NCI-H2107 (cell line): Measurements from ENCODE around the gene PANX1.

Source experiments
- DNase-seq: peaks from one replicate; lab custom pipeline; 2025; lab: John Stamatoyannopoulos, UW

The PANX1 gene

DNA sequence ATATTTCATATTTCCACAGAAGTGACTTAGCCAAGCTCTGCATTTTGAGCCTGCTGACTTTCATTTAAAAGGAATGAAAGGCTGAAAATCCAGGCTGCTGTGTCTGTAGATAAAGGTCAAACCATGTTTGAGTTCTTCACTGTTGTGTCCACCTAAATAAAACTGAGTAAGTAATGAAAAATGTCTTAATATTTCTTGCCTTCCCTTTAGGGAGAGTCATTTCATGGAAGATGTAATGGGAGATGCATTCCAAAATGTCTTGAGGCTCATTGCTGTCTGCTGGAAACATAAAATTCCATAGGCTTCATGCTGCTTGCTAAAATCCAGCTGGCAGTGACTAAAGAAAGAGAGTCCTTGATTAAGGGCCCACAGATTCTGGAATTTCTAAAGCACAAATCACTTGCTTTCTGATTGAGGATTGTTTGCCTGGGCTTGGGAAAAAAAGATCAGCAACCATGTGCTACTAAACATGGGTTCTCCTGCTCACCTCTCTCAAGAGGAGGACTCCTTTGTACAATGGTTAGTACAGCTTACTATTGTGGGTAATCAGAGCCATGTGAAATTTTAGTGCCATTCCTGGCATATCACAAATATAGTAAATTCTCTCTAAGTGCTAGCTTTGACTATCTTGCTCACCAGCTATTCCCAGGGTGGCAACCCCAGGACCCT, 56.9 kb downstream of the PANX1 start:
- no peak for DNase-seq

DNA sequence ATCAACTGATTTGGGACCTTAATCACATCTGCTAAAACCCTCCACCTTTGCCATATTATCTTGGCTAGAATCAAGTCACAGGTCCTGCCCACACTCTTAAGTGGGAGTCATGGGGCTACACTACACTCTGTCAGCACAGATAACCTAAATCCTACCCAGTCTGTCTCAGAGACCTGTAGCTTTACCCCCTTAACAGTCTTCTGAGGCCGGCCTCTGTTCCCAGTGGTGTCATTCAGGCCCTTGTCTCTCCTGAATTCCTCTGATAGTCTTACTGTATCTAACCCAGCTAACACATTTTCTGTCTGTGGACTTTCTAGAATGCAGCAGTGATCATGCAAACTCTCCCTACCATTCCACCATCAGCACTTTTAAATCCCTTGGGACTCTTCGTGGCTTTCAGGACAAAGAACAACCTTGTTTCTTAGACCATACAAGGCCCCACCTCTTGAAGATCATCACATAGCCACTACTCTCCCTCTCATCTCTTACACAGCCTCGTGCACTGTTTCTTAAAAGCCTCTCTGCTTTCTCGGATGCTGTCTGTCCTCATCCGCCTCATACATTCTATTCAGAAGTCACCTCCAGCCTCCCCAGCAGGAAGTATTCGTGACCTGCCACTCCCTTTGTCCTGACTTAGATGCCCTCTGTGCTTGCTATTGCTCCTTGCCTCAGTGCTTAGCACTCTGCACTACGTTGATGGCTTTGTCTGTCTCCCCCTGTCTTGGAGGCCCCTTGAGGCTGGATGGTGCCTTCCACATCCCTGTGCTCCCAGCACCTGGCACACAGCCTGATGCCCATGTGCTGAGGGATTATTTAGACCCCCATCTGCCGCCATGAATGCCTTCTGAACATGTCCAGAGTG, 57.9 kb downstream of the PANX1 start:
- DNase-seq: no peak

DNA sequence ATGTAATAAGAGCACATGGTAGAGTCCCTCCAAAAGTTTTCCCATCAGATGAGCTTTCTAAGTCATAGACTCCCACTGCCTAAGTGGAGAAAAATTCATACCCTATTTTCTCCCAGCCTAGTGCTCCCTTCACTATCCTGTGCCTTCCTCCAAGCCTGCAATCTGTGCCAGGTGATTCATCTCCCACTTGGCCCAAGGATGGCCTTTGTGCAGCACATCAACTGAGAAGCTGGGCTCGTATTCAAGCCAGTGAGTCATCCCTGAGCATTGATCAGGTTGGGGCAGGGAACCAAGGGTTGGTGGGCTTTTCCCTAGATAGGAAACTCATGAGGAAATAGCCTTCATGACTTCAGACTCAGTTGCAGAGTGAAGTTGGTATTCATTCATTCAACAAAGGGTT, 64.6 kb downstream of the PANX1 start:
- no peak for DNase-seq

DNA sequence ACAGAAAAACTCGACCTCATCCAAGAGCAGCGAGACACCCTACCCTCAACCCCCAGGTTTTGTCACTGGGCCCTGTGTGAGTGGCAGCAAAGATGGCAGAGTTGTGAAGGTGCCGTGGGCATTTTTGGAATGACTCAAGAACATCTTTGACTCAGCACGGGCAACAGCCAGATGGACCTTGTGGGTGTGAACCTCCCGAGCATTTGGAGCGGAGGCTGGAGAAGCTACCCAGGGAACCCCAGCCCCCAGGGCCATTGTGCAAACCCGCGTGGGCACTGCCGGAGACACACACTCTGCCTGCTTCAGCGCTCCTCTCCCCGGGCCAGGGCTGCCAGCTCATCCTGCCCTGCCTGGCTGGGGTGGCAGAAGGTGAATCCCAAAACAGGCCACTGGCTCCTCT, 66.1 kb downstream of the PANX1 start:
- no peak for DNase-seq

DNA sequence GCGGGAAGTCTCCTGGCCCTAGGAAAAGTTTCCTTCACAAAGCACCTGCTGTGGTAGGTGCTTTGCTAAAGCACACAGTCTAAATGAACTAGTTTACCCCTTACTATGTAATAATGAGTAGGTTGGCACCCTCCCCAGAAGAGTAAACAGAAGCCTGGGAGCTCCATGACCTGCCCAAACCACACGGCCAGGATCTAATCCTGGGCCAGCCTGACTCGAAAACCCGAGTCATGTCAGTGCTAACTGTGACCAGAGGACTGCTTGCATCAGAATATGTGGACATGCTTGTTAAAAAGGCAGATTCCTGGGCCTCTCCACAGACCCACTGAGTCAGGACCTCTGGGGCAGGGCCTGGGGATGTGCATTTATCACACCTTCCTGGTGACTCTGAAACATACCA, 67.7 kb downstream of the PANX1 start:
- no peak for DNase-seq

DNA sequence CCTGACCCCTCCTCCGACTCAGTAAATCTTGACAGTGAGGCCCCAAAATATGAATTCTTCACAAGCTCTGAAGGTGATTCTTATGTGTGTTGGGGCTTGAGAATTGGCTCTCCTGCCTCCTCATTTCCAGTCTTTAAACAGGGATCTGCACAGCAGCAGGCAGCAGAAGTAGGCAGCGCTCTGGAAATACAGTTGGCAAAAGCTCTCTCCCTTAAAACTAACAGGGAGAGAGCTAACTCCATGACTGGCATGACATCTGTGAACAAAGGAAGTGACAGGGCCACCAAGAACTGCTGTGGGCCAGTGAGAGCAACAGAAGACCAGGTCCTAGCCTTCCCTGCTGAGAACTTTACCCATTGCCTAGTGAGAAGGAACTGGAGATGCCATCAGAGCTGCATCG, 70.1 kb downstream of the PANX1 start:
- no peak for DNase-seq

DNA sequence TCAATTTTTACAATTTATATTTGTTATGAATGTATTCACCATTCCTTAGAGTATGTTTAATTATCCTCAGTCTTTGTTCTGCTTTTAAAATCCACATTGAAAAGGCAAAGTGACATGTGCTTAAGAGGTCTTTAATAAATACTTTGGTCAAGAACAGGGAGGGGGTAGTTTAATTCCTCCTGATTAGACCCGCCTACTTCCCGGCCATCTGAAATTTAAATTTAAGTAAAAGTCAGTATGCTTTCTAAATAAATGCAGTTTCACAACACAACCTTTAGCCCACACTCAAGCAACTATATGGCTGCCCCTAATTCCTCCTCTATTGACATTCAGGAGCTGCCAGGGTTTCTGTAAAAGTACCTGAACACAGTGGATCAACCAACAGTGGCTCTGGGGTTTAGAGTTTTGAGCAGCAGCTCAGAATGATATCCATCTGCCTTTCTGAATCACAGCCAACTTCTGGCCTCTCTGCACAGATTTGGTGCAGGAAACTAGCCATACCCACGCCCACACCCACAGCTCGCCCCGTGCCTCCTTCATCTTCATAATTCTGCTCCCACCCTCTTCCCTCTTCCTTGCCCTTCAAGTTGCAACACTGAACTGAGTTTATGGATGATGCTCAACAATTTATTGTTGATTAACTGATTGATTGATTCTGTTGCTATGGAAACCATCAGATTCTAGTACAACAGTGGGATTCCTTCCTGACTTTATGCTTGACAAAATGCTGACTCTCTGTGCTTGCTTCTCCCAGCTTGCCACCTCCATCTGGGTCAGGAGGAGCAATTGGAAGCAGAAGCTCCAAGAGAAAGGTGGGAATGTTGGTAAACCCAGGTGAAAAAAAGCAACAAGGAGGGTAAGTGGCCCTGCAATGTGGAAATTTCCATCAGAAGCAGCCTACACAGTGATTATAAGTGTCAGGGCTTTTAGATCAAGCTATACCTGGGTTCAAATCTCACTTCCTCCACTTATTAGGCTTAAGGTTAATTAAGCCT, 70.8 kb downstream of the PANX1 start:
- no peak for DNase-seq

DNA sequence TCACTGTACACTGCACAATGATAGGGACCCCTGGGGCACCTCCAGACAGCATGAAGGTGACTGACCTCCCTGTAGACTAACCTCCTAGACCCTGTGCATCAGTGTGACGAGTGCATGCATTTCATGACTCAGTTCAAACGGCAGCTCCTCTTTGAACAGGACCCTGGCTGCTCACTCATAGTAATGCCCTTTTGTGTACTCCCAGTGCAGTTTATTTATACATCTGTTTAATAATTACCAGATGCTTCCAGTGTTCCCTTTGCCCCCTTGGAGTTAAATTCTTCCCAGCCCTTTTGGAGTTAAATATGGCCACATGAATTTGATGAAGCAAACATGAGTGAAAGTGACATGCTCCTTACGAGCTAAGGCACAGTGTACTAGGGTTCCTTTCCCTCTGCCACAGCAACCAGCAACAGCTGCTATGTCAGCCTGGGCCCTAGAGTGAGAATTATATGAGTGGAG, 72.4 kb downstream of the PANX1 start:
- DNase-seq: no peak

DNA sequence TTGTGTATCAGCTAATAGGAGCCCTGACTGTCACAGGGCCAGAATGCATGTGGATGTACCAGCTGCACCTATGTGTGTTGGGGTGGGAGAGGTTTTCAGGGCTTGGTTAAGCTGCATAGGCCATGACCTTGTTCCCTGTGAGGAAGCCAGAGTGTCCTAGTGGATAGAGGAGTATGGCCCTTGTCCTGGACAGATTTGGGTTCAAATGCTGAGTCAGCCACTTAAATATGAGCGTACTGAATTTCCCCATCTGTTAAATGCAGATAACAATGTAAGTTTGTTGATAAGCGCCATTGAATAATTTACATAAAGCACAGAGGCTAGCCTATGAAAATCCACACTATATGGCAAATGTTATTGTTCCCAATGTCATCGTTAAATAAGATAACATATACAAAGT, 74.4 kb downstream of the PANX1 start:
- no peak for DNase-seq

DNA sequence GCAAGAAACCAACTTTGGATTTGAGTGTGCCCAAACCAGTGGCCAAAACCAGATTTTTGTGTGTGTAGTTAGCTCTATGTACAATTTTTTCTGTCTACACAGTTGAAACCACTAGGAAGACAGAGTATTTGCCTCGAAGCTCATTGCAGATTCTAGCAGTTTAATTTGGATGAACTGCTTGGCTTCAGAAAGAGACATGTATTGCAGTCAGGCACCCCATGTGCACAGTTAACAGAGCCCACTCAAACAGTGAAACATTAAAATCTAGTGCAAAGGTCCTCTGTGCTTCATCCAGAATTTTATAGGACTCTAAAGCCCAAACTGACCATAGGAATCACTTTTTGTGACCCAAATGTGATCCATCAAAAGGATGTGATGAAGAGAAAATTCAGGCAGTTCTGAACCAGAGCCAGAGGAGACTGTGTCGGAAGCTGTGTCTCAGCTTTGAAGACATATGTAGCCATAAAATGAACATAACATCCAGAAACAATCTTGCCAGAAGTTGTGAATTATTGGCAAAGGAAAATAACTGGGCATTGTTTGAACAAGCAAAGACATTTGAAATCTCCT, 82.7 kb downstream of the PANX1 start:
- DNase-seq: no peak

DNA sequence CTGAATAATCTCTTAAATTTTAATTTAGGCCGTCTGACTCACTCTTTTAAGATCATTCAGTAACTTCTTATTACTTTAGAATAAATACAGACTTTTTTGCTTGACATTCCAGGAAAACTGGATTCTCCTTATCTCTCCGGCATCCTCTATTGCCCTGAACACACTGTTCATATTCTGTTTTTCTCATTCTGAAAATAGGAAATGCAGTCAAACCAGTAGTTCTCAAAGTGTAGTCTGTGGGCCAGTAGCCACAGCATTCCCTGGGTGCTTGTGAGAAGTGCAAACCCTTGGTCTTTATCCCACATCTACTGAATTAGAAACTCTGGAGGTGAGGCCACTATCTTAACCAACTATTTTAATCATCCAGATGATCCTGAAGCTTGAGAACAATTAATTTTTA, 84.3 kb downstream of the PANX1 start:
- DNase-seq: no peak

DNA sequence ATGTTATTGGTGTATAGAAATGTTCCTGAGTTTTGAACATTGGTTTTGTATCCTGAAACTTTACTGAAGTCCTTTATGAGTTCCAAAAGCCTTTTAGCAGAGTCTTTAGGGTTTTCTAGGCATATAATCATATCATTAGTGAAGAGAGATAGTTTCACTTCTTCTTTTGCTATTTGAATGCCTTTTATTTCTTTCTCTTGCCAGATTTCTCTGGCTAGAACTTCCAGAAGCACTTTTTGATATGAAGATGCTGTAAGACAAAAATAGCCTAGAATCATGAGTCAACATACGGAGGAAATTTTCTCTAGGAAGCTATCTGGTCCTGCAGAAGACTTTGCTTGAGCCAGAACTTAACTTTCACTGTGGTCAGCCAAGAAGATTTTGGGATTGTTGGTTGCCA, 89.1 kb downstream of the PANX1 start:
- DNase-seq: no peak

DNA sequence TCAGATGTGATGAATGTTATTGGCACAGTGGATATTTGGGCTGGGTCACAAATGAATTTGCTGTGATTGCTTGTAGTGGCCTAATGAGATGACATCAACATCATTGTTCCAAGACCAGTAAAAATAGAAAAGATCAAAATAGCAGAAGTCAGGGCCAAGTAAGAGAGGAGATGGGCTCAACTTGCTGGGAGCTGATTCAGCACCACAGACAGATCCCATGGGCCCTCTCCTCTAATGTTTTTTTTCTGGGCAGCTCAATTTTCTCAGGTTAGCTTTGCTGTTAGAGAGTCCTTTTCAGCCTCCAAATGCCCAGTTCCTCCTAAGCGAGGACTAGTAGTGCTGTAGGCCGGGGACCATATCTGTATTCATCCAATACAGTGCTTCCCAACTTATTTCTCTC, 89.7 kb downstream of the PANX1 start:
- no peak for DNase-seq

DNA sequence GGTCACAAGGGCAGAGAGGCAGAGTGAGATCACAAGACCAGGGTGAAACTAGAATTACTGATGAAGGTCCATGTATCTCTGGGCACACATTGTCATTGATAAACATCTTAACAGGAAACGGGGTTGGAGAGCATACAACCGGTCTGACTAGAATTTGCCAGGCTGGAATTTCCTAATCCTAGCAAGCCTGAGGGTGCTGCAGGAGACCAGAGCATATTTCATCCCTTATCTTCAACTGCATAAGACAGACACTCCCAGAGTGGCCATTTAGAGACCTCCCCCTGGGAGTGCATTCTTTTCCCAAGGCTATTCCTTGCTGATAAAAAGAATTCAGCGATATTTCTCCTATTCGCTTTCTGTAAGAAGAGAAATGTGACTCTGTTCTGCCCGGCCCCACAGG, 91.1 kb downstream of the PANX1 start:
- DNase-seq: no peak

DNA sequence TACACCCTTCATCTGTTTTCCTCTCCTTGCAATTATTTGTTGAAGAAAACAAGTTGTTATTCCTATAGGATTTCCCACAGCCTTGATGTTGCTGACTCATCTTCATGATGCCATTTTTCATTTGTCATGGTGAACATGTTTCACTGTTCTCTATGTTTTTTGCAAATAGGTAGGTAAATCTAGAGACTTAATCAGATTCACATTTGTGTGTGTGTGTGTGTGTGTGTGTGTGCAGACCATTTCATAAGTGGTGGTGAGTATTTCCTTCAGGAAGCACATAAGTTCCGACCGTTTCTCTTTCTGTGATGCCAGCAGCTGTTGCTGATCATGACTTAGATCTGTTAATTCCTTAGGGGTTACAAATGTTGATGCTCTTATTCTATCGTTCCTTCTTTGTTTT, 95.4 kb downstream of the PANX1 start:
- no peak for DNase-seq
